Activated CD4-positive, alpha-beta T cell treated with anti-CD3 and anti-CD28 coated beads for 4 hours (primary cell): ENCODE measurements around the gene PNPLA2.
A peak's percentile ranks its signal among the peaks of the same experiment; 100 is the strongest.

Experiments used
- DNase-seq, 2 donors: peaks; one replicate each; pipeline ENCODE4 v3.0.0-alpha.2; 2020

The PNPLA2 gene

DNA sequence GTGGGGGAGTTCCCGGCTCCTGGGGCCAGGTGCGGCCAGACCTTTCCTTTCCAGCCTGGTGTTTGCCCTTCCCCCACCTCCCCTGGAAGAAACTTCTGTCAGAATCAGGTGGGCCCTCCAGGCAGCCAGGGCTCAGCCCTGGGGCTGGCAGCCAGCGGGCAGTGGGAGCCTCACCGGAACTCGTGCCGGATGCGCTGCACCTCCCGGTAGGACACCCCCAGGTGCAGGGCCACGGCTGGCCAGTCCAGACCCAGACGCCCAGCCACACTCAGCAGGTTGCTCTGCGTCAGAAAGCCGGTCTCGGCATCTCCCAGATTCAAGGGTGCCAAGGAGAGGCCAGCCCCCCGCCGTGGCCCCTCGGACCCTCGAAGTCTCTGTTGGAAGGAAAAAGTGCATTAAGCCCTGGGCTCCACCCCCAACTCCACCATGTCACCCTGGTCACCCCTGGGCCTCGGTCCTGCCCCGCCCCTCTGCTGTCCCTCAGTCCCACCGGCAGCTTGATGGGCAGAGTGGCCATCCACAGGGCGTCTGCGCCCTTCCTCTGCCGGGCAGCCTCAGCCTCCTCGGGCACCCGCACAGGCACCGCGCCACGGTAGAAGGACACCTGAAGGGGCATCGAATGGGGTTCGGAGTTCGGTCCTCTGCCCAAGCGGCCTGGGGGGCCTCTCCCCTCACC, 18.9 kb upstream of the PNPLA2 start:
- no peak for DNase-seq

DNA sequence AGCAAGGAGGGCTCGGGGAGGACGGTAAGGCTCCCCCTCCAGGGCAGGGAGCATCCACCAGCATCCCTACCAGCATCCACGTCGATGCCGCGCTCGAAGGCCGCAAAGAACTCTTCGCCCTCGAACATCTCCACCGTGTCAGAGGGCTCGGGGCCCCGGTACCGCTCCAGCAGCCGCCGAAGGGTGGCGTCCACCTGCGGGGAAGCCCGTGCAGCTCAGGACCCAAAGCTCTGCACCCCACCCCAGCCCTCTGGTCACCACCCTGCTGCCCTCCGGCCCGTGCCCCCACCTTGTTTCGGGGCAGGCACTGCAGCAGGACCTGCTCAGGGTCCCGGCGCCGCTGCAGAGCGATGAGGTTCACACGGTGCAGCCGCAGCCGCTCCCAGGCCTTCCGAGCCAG, 18.2 kb upstream of the PNPLA2 start:
- no peak for DNase-seq

DNA sequence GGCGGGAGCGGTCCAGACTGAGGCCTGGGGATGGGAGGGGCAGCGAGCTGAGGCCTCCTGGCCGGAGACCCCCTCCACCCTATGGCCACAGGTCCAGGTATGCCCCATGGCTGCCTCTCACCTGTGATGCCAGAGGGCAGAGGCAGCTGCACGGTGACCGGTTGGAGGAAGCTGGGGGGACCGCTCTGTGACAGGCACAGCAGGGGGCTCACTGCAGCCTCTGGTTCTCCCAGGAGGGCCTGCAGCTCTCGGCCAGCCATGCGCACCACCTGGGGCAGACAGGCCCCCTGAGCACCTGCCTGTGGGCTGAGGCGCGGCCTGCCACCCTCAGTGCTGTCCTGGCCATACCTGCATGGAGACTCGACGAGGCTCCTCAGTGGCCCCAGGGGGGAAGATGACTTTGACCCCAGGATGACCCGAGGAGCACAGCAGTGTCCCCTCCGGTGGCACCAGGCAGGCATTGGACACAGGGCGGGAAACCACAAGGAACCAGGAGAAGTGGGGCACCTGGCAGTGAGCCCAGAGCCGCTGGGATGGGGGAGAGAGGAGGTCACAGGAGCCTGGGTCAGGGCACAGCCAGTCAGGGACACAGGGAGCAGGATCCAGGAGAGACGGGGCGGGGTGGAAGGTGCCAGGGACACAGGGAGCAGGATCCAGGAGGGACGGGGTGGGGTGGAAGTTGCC, 17.5 kb upstream of the PNPLA2 start:
- DNase-seq: no peak

DNA sequence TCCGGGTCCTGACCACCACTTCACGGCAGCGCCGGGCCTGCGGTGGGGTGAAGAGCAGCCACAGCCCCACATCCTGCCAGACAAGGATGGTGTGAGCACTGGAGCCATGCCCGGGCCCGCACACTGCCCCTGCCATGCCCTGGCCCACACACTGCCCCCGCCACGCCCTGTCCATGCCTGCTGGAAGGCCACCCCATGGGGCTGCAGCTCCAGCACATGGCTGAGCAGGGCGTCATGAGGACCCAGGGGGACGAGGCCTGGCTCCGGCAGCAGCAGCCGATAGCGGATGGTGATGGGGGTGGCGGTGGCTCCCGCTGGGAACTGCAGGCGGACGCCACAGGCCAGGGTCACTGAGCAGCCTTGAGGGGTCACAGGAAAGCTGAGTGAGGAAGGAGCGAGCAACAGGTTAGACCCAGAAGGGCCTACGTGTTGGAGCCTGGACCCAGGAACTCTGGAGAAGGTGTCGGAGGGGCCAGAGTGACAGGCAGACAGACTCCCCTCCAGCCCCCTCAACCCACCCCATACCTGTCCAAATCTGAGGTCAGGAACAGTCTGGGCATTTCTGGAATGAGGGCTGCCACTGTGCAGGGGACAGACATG, 16.6 kb upstream of the PNPLA2 start:
- no peak for DNase-seq

DNA sequence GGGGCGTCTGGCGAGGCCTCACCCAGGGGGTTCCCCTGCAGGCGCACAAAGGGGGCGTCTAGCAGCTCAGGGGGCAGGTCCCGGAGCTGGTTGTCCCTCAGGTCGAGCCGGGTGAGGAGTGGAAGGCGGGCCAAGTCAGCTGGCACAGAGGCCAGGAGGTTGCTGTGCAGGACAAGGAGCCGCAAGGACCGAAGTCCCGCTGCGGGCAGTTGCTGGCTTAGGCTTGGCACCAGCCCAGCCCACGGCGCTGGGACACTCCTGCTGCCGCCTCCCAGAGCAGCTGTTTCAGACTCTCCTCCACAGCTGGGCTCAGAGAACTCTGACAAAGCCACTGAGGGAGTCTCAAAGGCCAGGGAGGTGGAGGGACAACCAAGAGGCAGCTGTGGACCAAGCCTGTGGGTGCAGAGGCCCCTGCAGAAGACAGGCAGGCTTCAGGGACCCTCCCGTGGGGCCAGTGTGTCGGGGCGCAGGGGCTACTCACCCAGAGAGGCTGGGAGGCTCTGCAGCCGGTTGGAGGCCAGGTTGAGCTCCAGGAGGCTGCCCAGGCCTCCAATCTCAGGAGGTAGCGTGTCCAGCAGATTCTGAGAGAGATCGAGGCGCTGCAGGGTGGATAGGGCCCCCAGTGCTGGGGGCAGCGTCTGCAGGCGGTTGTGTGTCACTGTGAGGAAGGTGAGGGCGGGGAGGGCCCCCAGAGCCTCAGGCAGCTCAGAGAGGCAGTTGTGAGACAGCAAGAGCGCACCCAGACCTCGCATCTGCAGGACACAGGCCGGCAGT, 15.8 kb upstream of the PNPLA2 start:
- no peak for DNase-seq

DNA sequence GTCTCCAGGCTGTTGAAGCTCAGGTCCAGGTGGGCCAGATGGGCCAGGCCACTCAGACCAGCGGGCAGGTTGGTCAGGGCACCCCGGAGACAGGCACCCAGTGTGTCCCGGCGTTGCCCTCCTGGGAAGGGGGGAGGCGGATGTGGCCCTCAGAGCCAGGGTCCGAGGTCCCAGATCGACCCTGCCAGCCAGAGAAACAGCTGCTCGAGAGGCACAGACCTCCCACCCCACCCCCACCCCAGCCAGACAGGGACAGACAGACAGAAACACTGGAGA, 15.3 kb upstream of the PNPLA2 start:
- no peak for DNase-seq

DNA sequence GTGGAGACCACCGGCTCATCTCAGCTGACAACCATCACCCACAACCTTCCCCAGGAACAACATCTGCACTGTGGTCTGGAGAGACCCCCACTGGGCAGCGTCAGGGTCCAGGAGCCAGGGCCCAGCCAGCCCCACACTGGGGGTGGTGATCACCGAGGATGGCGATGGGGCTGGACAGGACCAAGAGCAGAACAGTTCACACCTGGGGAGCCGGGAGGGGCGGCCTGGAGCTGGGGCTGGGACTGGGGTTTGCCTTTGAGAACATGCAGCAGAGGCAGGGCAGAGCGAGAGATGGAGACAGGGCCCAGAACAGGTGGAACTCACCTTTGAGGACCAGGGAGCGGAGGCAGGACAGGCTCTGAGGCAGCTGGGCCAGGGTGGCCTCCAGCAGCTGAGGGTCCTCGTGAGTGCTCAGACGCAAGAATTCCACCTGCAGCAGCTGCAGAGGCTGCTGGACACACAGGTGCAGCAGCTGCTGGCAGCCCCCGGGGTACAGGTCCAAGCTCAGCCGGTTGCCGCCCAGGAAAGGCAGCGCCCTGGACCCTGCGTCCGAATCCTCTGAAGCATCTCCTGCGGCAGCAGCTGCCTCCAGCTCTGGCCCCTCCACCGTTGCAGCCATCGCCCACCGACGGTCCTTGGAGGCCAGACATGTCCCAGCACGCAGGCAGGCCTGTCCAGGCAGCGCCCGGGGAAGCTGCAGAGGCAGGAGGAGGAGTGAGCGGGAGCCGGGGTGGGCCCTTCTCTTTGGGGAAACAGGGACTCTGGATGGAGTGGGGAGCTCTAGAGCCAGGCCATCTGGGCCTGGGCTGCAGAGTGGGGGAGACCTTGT, 14.7 kb upstream of the PNPLA2 start:
- no peak for DNase-seq

DNA sequence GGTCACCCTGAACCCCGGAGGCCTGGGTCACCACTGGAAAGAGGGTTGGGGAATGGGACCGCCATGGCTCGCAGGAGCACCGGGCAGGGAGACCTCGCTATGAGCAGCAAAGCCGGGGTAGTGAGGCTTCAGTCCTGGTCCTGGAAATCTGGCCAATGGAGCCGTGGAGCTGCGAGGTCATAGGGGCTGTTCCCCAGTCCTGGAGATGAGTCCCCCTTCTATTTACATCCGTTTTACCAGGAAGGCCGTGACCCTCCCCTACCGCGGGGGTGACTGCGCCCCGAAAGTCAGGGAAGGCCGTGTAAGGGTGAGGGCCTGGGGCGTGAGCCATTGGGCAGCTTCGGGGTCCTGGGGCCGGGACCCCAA, 14.1 kb upstream of the PNPLA2 start:
- DNase-seq: no peak

DNA sequence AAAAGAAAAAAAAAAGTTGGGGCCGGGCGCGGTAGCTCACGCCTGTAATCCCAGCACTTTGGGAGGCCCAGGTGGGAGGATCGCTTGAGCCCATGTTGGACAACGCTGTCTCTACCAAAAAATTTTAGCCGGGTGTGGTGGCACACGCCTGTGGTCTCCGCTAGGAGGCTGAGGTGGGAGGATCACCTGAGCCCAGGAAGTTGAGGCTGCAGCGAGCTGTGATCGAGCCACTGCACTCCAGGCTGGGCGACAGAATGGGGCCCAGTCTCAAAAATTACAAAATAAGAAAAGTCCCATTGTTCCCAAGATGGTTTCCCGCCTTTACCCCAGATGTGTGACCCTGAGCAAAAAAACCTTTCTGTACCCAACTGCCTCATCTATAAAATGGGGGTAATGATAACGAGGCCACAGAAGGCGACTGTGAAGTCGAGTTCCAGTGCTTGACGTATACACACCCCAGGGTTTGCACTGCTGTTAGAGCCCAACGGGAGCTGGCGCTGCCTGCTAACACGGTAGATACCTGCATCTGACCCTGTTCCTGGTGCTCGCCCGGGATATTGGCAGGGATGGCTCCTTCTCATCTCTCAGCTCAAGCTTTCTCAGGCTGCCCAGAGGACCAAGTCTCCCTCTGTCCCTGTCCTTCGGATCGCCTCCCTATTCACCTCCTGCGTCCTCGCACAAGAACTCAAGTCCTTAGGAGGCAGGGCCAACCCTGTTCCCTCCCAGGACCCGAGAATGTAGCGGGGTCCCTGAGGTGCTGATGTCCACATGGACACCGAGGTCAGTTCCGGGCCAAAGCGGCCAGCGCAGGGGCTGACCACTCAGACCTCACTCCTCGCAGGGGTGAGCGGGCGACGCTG, 10.1 kb upstream of the PNPLA2 start:
- DNase-seq: no peak

DNA sequence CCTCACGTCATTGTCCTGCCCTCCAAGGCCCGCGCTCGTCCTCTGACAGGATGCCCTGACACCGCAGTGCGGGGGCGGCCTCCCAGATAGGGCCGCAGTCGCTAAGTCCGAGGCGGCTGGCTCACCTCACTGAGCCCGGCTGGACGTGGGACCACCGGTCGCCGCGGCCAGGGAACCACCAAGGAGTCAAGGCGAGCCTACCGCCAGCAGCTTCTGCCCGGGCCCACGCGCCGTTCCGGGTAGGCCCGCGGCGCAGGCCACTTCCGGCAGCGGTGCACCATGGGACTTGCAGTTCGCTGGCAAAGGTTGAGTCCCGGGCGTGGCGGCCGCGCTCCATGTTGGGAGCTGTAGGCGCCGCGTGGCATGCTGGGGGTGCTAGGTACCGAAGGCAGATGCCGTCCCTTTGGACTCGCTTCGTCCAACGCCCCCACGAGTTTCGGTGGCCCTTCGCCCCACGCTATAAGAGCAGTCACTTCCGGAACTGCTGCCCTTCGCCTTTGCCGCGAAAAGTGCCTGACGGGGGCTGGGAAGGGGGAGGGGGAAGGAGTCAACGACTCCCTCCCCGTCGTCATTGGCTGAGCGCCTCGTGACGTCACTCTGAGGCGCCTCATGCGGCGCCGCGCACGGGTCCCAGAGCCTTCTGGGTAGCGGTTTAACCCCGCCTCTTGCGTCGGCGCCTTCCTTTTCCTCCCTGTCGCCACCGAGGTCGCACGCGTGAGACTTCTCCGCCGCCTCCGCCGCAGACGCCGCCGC, 9.3 kb upstream of the PNPLA2 start, which contains the start of gene RPLP2:
Gene RPLP2 (plus strand): TSS at position 681 of the 753 bp plus-strand sequence. CDS start 268 bp downstream, outside the sequence.
- peak; percentile 97 to 98 for DNase-seq

DNA sequence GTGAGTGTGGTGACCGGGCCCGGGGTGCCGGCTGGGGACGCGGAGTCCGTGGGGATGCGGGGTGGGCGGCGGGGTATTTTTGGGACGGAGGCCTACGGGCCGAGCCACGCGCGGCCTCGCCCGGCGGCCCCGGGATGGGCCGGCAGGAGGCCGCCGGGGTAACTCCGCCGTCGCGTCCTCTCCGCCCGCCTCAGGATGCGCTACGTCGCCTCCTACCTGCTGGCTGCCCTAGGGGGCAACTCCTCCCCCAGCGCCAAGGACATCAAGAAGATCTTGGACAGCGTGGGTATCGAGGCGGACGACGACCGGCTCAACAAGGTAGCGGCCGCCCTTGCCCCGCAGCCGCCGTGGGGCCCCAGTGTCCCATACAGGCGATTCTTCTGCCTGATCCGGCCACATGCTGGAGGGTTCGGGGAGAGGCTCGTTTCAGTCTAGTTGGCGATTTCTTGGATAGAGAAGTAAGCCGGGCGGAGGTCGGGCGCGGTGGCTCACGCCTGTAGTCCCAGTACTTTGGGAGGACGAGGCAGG, 8.6 kb upstream of the PNPLA2 start:
- peak in 1 of 2 donors; percentile 30 for DNase-seq

DNA sequence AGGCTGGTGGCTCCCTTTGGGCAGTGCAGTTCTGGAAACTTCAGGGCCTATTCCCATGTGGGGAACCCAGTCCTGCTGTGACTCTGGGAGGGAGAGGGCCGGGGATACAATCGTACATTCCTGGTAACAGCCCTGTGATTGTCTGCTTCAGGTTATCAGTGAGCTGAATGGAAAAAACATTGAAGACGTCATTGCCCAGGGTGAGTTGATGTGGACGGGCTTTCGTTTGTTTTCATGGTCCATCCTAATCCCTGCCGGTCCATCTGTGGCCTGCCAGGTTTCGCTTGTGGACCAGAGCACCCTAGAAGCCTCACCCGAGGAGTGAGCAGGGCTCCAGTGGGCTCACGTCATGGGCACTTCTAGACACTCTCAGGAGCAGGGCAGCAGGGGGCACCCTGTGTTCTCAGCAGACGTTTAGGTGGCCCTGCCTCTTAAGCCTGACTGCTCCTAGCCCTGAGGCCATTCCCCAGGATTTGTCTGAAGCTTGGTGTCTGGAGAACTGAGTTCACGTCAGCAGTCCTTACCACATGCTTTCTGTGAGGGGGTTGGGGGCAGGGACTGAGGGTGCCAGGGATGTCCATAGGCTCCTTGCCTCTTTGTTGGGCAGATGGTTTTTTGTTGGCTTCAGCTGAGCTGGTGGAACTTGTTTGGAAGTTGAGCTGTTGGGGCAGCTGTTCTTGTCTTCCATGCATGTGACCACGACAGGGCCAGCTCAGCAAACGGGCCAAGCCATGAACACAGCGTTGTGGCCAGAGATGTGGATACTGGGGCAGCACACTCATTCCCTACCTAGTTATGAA, 7.1 kb upstream of the PNPLA2 start:
- no peak for DNase-seq

DNA sequence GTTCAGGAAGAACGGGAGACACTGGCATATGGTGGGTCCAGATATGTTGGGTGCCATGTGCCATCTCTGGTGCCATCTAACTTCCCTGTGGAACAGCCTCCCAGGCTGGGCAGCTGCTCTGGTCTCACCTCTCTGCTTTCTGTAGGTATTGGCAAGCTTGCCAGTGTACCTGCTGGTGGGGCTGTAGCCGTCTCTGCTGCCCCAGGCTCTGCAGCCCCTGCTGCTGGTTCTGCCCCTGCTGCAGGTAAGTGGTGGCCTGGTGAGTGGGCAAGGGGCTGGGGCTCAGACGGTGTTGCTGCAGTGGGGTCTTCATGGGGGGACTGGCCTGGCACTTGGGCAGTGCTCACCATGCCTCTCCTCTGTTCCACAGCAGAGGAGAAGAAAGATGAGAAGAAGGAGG, 6.3 kb upstream of the PNPLA2 start:
- no peak for DNase-seq

DNA sequence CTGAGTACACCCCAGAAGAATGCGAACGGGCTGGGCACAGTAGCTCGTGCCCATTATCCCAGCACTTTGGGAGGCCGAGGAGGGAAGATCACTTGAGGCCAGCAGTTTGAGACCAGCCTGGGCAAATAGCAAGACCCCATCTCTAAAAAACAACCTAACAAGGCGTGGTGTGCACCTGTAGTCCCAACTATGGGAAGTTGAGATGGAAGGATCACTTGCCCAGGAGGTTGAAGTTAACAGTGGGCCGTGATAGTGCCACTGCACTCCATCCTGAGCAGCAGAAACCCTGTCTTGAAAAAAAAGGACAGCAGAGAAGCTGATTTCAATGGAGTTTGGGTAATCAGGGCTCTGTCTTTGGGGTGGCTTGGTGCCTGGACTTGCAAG, 5.7 kb upstream of the PNPLA2 start:
- no peak for DNase-seq

DNA sequence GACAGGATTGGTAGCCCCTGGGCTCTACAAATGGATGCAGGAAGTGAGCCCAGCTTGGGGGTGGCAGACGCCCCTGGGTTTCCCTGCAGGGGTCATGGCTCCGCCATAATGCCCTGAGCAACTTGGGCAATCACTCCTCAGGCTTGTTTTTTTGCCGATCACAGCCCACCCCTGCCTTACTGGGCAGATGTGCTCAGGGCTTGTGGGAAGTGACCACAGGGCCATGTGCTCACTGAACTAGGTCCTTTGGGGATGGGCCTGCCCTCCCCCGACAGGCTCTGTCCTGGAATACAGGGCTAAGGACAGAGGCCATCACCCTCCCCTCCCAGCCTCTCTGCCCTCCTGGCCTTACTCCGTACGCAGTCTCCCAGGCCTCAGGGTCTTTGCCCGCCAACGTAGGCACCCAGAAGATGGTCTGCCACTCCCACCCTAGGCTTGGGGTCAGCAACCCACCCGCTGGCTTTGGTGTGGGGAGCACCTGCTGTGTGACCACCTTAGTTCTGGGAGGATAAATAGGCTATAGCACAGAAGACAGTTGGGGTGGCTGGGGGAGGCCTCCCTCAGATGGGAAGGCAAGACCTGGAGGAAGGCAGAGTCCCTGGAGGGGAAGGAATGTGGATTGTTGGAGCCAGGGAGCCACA, 5.1 kb upstream of the PNPLA2 start:
- DNase-seq: no peak

DNA sequence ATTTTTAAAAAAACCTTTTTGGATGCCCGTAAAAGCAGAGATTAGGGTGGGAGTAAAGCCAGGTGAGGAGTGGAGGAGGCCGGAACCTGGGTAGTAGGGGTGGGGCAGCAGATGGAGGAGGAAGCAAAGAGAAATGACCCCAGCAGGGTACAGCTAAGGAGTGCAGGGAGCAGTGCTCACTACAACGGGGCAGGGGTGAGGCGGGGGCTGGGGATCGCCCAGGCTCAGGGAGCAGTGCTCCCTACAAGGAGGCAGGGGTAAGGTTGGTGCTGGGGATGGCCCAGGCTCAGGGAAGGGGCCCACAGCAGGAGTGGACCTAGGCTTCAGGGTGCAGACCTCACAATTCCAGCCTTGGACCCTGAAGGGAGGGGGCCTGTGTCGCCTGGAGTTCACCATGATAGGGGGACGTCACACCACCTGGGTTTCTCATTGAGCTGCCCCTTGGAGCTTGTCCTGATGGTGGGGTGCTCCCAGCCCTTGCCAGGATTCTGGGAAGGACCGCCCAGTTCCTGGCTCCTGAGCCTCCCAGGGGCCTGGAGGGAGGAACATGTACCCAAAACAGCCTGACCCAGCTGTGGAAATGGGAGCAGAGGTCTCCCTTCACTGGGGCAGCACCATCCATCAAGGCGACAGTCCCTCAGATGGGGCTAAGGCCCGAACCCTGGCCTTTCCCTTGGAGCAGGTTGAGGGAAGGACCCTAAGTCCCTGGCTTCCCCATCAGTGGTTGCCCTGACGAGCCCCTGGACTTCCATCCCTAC, 2.9 kb upstream of the PNPLA2 start:
- DNase-seq: no peak

DNA sequence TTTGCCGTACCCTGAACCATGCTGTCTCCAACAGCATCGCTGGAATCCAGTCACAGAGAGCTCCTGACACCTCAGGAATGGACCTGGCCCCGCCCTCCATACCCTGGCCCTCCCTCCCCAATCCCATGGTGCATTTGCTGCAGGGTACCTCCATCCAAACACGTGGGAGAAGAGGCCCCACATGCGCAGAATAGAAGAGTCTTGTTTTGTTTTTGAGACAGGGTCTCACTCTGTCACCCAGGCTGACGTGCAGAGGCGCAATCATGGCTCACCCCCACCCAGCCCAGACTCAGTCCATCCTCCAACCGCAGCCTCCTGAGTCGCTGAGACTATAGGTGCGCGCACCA, 2.3 kb upstream of the PNPLA2 start:
- DNase-seq: no peak

DNA sequence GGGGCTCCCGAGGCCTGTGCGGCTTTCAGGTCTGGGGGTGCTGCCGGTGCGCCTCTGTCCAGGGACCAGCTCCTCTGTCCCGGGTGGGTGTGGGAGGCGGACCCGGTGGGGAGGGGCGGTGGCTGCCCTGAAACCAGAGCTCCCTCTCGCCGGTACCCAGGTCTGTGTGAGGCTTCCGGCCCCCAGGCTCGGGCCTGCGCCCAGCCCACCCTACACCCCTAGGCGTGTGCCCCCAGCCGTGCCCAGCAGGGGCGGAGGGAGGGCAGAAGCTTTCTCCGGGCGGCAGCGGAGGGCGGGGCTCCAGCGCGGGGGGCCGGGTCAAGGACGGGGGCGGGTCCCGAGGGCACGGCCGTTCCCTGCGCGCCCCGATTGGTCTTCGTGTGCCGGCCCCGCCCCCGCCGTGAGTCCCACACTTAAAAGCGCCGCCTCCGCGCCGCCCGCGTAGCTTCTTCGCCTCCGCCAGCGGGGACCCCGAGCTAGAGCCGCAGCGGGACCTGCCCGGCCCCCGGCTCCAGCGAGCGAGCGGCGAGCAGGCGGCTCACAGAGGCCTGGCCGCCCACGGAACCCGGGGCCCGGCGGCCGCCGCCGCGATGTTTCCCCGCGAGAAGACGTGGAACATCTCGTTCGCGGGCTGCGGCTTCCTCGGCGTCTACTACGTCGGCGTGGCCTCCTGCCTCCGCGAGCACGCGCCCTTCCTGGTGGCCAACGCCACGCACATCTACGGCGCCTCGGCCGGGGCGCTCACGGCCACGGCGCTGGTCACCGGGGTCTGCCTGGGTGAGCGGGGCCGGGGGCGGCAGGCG, 616 bp downstream of the PNPLA2 start:
- peak; percentile 91 to 93 for DNase-seq
